Neural progenitor cell (in vitro differentiated cells): ENCODE data around the gene HNRNPK. TPM values are rescaled to one million over a fixed set of nuclear protein-coding genes. Genes with fewer than 3 reads are reported as not detected.

Experiments used
- DNase-seq: peaks from one replicate; pipeline ENCODE4 v3.0.0-alpha.2; 2016; ENCODE audit warnings: low spot score
- H2AFZ ChIP-seq: fragments of 200-600 bp; sonication (generic); replicated peaks from 2 replicates; pipeline ENCODE4 v1.6.1; 2016; ENCODE audit warnings: antibody characterized with exemption
- H3F3A ChIP-seq: fragments of 200-600 bp; sonication (generic); 2 replicates; pipeline ENCODE4 v1.6.1; 2016; ENCODE audit warnings: antibody characterized with exemption, low read depth
- H3K27ac ChIP-seq: fragments of 200-600 bp; sonication (generic); 2 replicates; pipeline ENCODE4 v1.5.1; 2016; ENCODE audit warnings: mild to moderate bottlenecking
- H3K27me3 ChIP-seq: fragments of 200-600 bp; sonication (generic); 2 replicates; pipeline ENCODE4 v1.6.1; 2016; ENCODE audit warnings: mild to moderate bottlenecking, moderate library complexity
- H3K36me3 ChIP-seq: fragments of 200-600 bp; sonication (generic); 2 replicates; pipeline ENCODE4 v1.5.1; 2016
- H3K4me1 ChIP-seq: fragments of 200-600 bp; sonication (generic); 2 replicates; pipeline ENCODE4 v1.6.1; 2016; ENCODE audit warnings: mixed run types
- H3K4me2 ChIP-seq: fragments of 200-600 bp; sonication (generic); 2 replicates; pipeline ENCODE4 v1.6.1; 2016
- H3K4me3 ChIP-seq: fragments of 200-600 bp; sonication (generic); 2 replicates; pipeline ENCODE4 v1.5.1; 2016
- H3K79me2 ChIP-seq: fragments of 200-600 bp; sonication (generic); 2 replicates; pipeline ENCODE4 v1.6.1; 2016; ENCODE audit warnings: low read depth
- H3K9ac ChIP-seq: fragments of 200-600 bp; sonication (generic); 2 replicates; pipeline ENCODE4 v1.6.1; 2016
- H3K9me3 ChIP-seq: fragments of 200-600 bp; sonication (generic); 2 replicates; pipeline ENCODE4 v1.5.1; 2016; ENCODE audit warnings: low read depth
- H4K20me1 ChIP-seq: fragments of 200-600 bp; sonication (generic); 2 replicates; pipeline ENCODE4 v1.6.1; 2016; ENCODE audit warnings: low read depth
- H3K27ac Mint-ChIP-seq: 3 replicates; pipeline ENCODE4 v1.8.0; 2021; ENCODE audit warnings: mixed read lengths
- H3K27me3 Mint-ChIP-seq: 2 replicates; pipeline ENCODE4 v1.8.0; 2022; ENCODE audit warnings: low read depth, mild to moderate bottlenecking, inconsistent platforms, moderate library complexity, mixed read lengths; ENCODE audit not compliant: insufficient read depth
- H3K36me3 Mint-ChIP-seq: 3 replicates; pipeline ENCODE4 v1.8.0; 2021; ENCODE audit warnings: mixed read lengths
- H3K4me1 Mint-ChIP-seq: 3 replicates; pipeline ENCODE4 v1.8.0; 2021; ENCODE audit warnings: mixed read lengths
- H3K4me3 Mint-ChIP-seq: 3 replicates; pipeline ENCODE4 v1.8.0; 2021; ENCODE audit warnings: mild to moderate bottlenecking, moderate library complexity, mixed read lengths
- H3K9me3 Mint-ChIP-seq: 3 replicates; pipeline ENCODE4 v1.8.0; 2020; ENCODE audit warnings: mixed read lengths
- CTCF ChIP-seq: fragments of 200-600 bp; sonication (generic); IDR thresholded peaks from 2 replicates; pipeline ENCODE4 v1.5.1; 2017; ENCODE audit warnings: antibody characterized with exemption, mild to moderate bottlenecking
- EZH2 ChIP-seq: fragments of 200-600 bp; sonication (generic); IDR thresholded peaks from 2 replicates; pipeline ENCODE4 v1.6.1; 2017; ENCODE audit warnings: antibody characterized with exemption, mild to moderate bottlenecking, moderate library complexity
- EZH2phosphoT487 ChIP-seq: fragments of 200-600 bp; sonication (generic); IDR thresholded peaks from 2 replicates; pipeline ENCODE4 v1.6.1; 2017; ENCODE audit warnings: antibody characterized with exemption
- total RNA-seq: library from RNA; depleted of rRNA; stranded (reverse); fragments of >200 nt; gene quantifications from 2 replicates; pipeline ENCODE4 v1.2.3, GENCODE V29; 2015; ENCODE audit warnings: low replicate concordance

The HNRNPK gene
- total RNA-seq, 1 donor from 2014 or later, result 1,406 TPM

GRCh38 chr9:83992901-83993300 is 12.9 kb upstream of the HNRNPK start:
- H2AFZ ChIP-seq, result no peak overlapping the region
- H3K4me1 Mint-ChIP-seq, result peaks cover 3% of the 10 kb centered on the region
- H3K9me3 Mint-ChIP-seq, result peaks cover 2% of the 10 kb centered on the region
- no peak overlapping the region for H3K27ac ChIP-seq
- no peak overlapping the region for H3K4me3 ChIP-seq
- H3F3A ChIP-seq, result no peaks in the 10 kb centered on the region
- DNase-seq, result no peak
- H3K9me3 ChIP-seq, result no peaks in the 10 kb centered on the region
- H3K4me3 Mint-ChIP-seq, result no peak overlapping the region
- TF ChIP-seq EZH2phosphoT487 (no peak), CTCF (no peak), EZH2 (no peak)
- no peak overlapping the region for H3K27ac Mint-ChIP-seq
- no peaks in the 10 kb centered on the region for H3K27me3 ChIP-seq
- peaks cover 15% of the 10 kb centered on the region for H3K36me3 ChIP-seq
- no peaks in the 10 kb centered on the region for H3K27me3 Mint-ChIP-seq
- peaks cover 25% of the 10 kb centered on the region for H4K20me1 ChIP-seq
- H3K9ac ChIP-seq, result no peak overlapping the region
- H3K4me1 ChIP-seq, result no peaks in the 10 kb centered on the region
- H3K79me2 ChIP-seq, result peaks cover 100% of the 10 kb centered on the region
- H3K4me2 ChIP-seq, result no peak overlapping the region
- peaks cover 44% of the 10 kb centered on the region for H3K36me3 Mint-ChIP-seq

- Histone ChIP-seq H3K4me2 (no peak overlapping the region), H3K79me2 (peaks cover 100% of the 10 kb centered on the region), H4K20me1 (peaks cover 30% of the 10 kb centered on the region), H3K9ac (no peak overlapping the region), H3K36me3 (peaks cover 15% of the 10 kb centered on the region), H3K4me3 (no peak overlapping the region), H3K27ac (no peak overlapping the region), H3K4me1 (no peaks in the 10 kb centered on the region), H2AFZ (no peak overlapping the region), H3F3A (no peaks in the 10 kb centered on the region), H3K9me3 (no peaks in the 10 kb centered on the region), H3K27me3 (no peaks in the 10 kb centered on the region)
- peaks cover 3% of the 10 kb centered on the region for H3K4me1 Mint-ChIP-seq
- no peak for DNase-seq
- TF ChIP-seq CTCF (no peak), EZH2phosphoT487 (no peak), EZH2 (no peak)
- H3K27ac Mint-ChIP-seq, result no peak overlapping the region
- no peak overlapping the region for H3K4me3 Mint-ChIP-seq
- H3K27me3 Mint-ChIP-seq, result no peaks in the 10 kb centered on the region
- peaks cover 2% of the 10 kb centered on the region for H3K9me3 Mint-ChIP-seq
- peaks cover 46% of the 10 kb centered on the region for H3K36me3 Mint-ChIP-seq
Measured at GRCh38 chr9:83992407-83992806, 12.4 kb upstream of the HNRNPK start.

- no peak for DNase-seq
- H3K9me3 Mint-ChIP-seq, result peaks cover 2% of the 10 kb centered on the region
Measured at GRCh38 chr9:83991355-83991754, 11.3 kb upstream of the HNRNPK start.

More at GRCh38 chr9:83991355-83991754, 11.3 kb upstream of the HNRNPK start:
- no peaks in the 10 kb centered on the region for H3K27me3 ChIP-seq
- no peak for TF ChIP-seq CTCF
- TF ChIP-seq EZH2phosphoT487, result no peak
- no peak for TF ChIP-seq EZH2
- H3K4me1 Mint-ChIP-seq, result peaks cover 8% of the 10 kb centered on the region
- peaks cover 11% of the 10 kb centered on the region for H3K36me3 ChIP-seq
- H2AFZ ChIP-seq, result no peak overlapping the region
- no peaks in the 10 kb centered on the region for H3K9me3 ChIP-seq
- H3K36me3 Mint-ChIP-seq, result peaks cover 48% of the 10 kb centered on the region
- no peak overlapping the region for H3K4me3 ChIP-seq
- no peaks in the 10 kb centered on the region for H3F3A ChIP-seq
- no peak overlapping the region for H3K4me3 Mint-ChIP-seq
- H3K79me2 ChIP-seq, result peaks cover 100% of the 10 kb centered on the region
- no peaks in the 10 kb centered on the region for H3K4me1 ChIP-seq
- no peak overlapping the region for H3K9ac ChIP-seq
- no peaks in the 10 kb centered on the region for H3K27me3 Mint-ChIP-seq
- no peak overlapping the region for H3K27ac Mint-ChIP-seq
- peaks cover 31% of the 10 kb centered on the region for H4K20me1 ChIP-seq
- no peak overlapping the region for H3K27ac ChIP-seq
- no peak overlapping the region for H3K4me2 ChIP-seq
